Brain microvascular endothelial cell (primary cell): ENCODE measurements around the gene SMIM27.
A peak's percentile ranks its signal among the peaks of the same experiment; 100 is the strongest.

ENCODE experiments used
- DNase-seq: peaks from one replicate; pipeline ENCODE4 v3.0.0-alpha.2; 2020
- H3K27ac ChIP-seq: fragments of 250-450 bp; sonication (Bioruptor Pico); 2 replicates; pipeline ENCODE4 v1.5.1; 2020; ENCODE audit warnings: mild to moderate bottlenecking, moderate library complexity
- H3K27me3 ChIP-seq: fragments of 250-450 bp; sonication (Bioruptor Pico); replicated peaks from 2 replicates; pipeline ENCODE4 v1.5.1; 2020; ENCODE audit warnings: mild to moderate bottlenecking
- H3K36me3 ChIP-seq: fragments of 250-450 bp; sonication (Bioruptor Pico); replicated peaks from 2 replicates; pipeline ENCODE4 v1.5.1; 2020; ENCODE audit warnings: mild to moderate bottlenecking
- H3K4me3 ChIP-seq: 2 replicates; pipeline ENCODE4 v1.5.1; 2011; ENCODE audit warnings: low read depth, mild to moderate bottlenecking, control low read depth, low read length, moderate library complexity
- in situ Hi-C: cut with HindIII; loops from 2 replicates; pipeline ENCODE4 v1.10.0; 2017; ENCODE audit warnings: low sequenced_read_pairs, low pct_ligation_motif_present
- TF ChIP-seq, protein P1 (sequence below): IDR thresholded peaks from 2 replicates; pipeline ENCODE4 v1.5.1; 2011; ENCODE audit warnings: low read depth, mild to moderate bottlenecking, moderate library complexity, low read length, control low read depth, inconsistent platforms; ENCODE audit errors: missing control alignments

The SMIM27 gene

DNA sequence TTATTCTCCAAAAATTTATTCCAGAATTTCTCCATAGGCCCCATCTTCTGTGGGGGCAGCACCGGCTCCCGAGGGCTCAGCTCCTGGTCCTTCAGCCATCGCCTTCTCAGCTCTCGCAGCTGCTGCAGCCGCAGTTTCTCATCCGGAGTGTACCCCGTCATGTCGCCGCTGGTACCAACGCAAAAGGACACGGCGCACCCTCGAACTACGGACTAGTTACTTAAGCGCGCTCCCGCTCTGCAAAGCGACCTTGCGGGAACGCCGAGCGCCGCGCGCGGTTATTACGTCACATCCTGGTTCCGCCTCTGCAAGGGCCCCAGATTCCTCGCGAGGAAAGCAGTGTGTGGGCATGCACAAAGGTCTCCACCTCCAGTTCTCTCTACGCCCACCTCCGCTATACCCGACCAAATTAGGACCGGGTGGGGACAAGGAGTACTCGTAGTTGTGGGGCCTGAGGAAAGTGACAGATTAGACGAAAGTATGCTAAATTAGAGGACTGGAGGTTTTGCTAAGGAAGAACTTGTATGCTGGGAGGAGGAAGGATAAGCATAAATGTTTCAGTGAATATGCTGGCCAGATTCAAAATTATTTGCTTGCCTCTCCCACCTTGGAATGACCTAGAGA lies 20.9 kb downstream of the SMIM27 start, which contains the start of gene NDUFB6:
TSS of gene NDUFB6 (minus strand) at position 260 of the 624 bp plus-strand sequence. CDS start at position 161, 99 bp downstream.
- no peaks in the 10 kb centered on the region for H3K36me3 ChIP-seq
- no peaks in the 10 kb centered on the region for H3K27me3 ChIP-seq
- peak within 1 kb of the TSS; percentile 95 for H3K4me3 ChIP-seq
- in situ Hi-C loops, result loop anchor here (10.0 to 25.0 kb wide), 2 partner anchors 198 to 414 kb away; no protein-coding TSS in a partner anchor
- TF ChIP-seq, protein P1, sequence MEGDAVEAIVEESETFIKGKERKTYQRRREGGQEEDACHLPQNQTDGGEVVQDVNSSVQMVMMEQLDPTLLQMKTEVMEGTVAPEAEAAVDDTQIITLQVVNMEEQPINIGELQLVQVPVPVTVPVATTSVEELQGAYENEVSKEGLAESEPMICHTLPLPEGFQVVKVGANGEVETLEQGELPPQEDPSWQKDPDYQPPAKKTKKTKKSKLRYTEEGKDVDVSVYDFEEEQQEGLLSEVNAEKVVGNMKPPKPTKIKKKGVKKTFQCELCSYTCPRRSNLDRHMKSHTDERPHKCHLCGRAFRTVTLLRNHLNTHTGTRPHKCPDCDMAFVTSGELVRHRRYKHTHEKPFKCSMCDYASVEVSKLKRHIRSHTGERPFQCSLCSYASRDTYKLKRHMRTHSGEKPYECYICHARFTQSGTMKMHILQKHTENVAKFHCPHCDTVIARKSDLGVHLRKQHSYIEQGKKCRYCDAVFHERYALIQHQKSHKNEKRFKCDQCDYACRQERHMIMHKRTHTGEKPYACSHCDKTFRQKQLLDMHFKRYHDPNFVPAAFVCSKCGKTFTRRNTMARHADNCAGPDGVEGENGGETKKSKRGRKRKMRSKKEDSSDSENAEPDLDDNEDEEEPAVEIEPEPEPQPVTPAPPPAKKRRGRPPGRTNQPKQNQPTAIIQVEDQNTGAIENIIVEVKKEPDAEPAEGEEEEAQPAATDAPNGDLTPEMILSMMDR, result no peak
- peak; percentile 90 for DNase-seq
- H3K27ac ChIP-seq, result peak within 1 kb of the TSS; percentile 41

DNA sequence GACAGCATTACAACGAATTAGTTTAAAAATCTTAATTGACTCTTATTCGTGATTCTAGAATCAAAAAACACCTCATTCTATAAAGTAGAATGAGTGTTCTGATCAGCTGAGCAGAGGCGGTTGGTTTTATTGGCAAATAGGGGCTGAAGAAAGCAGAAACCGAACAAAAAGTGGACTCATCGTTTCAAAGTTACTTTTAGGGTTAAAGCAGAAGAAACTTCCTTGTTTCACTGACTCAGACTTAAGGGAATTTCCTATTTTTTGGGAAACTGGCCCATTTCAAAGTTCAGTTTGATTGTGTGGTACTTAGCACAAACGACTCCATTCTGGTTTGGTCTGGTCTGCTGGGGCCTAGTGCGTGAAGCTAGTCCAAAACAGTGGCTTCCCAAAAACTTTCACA lies 21.7 kb downstream of the SMIM27 start:
- Histone ChIP-seq H3K36me3 (no peaks in the 10 kb centered on the region), H3K4me3 (no peak overlapping the region), H3K27me3 (no peaks in the 10 kb centered on the region), H3K27ac (no peak overlapping the region)
- DNase-seq, result no peak
- in situ Hi-C loops, result loop anchor here (10.0 to 25.0 kb wide), 2 partner anchors 199 to 413 kb away; no protein-coding TSS in a partner anchor
- TF ChIP-seq, protein P1, result no peak

DNA sequence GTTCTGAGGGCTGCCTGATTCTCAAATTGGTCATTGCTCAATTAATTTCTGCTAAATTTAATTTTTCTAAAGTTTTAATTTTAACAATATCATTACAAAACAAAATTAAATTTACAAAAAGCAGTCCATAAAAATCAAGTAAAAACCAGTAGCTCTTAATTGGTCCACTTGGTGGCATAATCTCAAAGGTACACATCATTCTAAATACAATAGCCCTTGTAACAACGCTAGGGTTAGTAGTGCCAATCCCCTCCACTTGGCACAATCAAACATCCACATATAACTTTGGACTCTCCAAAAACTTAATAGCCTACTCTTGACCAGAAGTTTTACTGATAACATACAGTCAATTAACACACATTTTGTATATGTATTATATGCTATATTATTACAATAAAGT lies 22.7 kb downstream of the SMIM27 start:
- Histone ChIP-seq H3K27me3 (no peaks in the 10 kb centered on the region), H3K36me3 (no peaks in the 10 kb centered on the region), H3K27ac (no peak overlapping the region), H3K4me3 (no peak overlapping the region)
- TF ChIP-seq, protein P1, result no peak
- in situ Hi-C loops, result loop anchor here (10.0 to 25.0 kb wide), 2 partner anchors 200 to 412 kb away; no protein-coding TSS in a partner anchor
- no peak for DNase-seq

DNA sequence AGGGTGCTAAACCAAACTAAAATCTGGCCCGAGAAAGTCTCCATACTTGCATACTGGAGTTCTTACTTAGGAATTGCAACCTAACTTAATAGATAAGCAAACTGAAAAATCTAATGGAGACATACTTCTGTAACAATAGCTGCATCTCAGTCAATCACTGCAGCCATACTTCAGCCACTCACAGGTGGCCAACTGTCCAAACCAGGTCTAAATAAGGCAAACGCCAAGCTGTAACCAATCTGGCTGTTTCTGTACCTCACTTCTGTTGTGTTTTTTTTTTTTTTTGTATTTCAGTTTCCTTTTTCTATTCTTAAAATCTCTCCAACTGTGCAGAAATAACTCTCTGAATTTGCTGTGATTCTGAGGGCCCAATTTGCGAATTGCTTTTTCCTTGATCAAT lies 25.2 kb downstream of the SMIM27 start:
- H3K36me3 ChIP-seq, result no peaks in the 10 kb centered on the region
- in situ Hi-C loops, result loop anchor here (10.0 kb wide), 1 partner anchor 203 kb away; no protein-coding TSS in a partner anchor
- TF ChIP-seq, protein P1, result no peak

DNA sequence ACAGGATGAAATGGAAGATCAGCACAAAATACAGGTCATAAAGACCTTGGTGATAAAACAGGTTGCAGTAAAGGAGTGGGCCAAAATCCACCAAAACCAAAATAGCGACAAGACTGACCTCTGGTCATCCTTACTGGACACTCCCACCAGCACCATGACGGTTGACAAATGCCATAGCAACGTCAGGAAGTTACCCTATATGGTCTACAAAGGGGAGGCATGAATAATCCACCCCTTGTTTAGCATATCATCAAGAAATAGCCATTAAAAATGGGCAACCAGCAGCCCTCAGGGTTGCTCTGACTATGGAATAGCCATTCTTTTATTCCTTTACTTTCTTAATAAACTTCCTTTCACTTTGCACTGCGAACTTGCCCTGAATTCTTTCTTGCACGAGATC lies 26.8 kb downstream of the SMIM27 start:
- DNase-seq, result no peak
- TF ChIP-seq, protein P1, result no peak
- no peaks in the 10 kb centered on the region for H3K27me3 ChIP-seq
- no peaks in the 10 kb centered on the region for H3K36me3 ChIP-seq
- in situ Hi-C loops, result loop anchor here (10.0 kb wide), 1 partner anchor 204 kb away; no protein-coding TSS in a partner anchor
- no peak overlapping the region for H3K4me3 ChIP-seq
- H3K27ac ChIP-seq, result no peak overlapping the region

More for the DNA sequence above, 25.2 kb downstream of the SMIM27 start:
- DNase-seq, result no peak
- no peak overlapping the region for H3K27ac ChIP-seq
- no peak overlapping the region for H3K4me3 ChIP-seq
- no peaks in the 10 kb centered on the region for H3K27me3 ChIP-seq
